ENCODE data around the gene AKIRIN2. TPM values are rescaled to one million over a fixed set of nuclear protein-coding genes. Genes with fewer than 3 reads are reported as not detected.

Gene AKIRIN2
- total and polyA plus RNA-seq, 2 of the 13 experiments (the other 11 are each of a cell fraction or from before 2014, with no cell fraction given), result 15.6 to 23.4 TPM

- POLR2A ChIA-PET, result no interaction called here
- WGBS (ENCODE audit: low lambda C conversion rate), result 78% methylated on average over 1 of the region's 1 CpG
- Histone ChIP-seq H3K4me2 (ENCODE audit: low read depth, low read length) (no peak overlapping the region), H3K27me3 (ENCODE audit: control insufficient read depth in 1 of 2, insufficient read depth in 2 of 2, low read length in 2 of 2) (no peaks in the 10 kb centered on the region), H4K20me1 (ENCODE audit: insufficient read depth, low read length) (no peaks in the 10 kb centered on the region), H3K27ac (ENCODE audit: extremely low read length, insufficient read depth, low read length) (no peak overlapping the region), H3K9ac (ENCODE audit: insufficient read depth, low read depth, low read length) (no peak overlapping the region), H2AFZ (ENCODE audit: low read length) (no peak overlapping the region), H3K4me1 (ENCODE audit: insufficient read depth, low read length) (no peaks in the 10 kb centered on the region), H3K36me3 (replicated peaks in 1 of 2; ENCODE audit: control insufficient read depth in 1 of 2, insufficient read depth in 2 of 2, low read length in 2 of 2) (peaks cover 0 to 14% of the 10 kb centered on the region in 2 experiments; a peak in 4 of 5 replicates), H3K9me3 (ENCODE audit: low read length) (no peaks in the 10 kb centered on the region), H3K4me3 (replicated peaks in 1 of 3; ENCODE audit: insufficient read depth in 1 of 3, low read depth in 2 of 3, low read length in 3 of 3) (no peak overlapping the region), H3K79me2 (ENCODE audit: insufficient read depth, low read length) (no peaks in the 10 kb centered on the region)
- no TSS peak for BruUV-seq (replicated peaks)
- ATAC-seq (no peak), DNase-seq (ENCODE audit: low spot score) (peak; percentile 3), FAIRE-seq (no peak)
- intact Hi-C loops (cut with micrococcal nuclease; ENCODE audit: unreplicated experiment) (no loop called here), in situ Hi-C loops (cut with HindIII; ENCODE audit: extremely low pct_ligation_motif_present, low pct_unique_long_range_greater_than_20kb) (no loop called here)
- CTCF ChIA-PET (ENCODE audit: low intra/inter-chr PET ratio, low total read pairs), result no interaction called here
- TF ChIP-seq ZC3H13 (CRISPR knock-in tag; IDR thresholded peaks at IDR 0.05) (no peak), CHD4 (IDR thresholded peaks at IDR 0.05; ENCODE audit: borderline replicate concordance, low read length) (no peak), ZNF773 (CRISPR knock-in tag; IDR thresholded peaks at IDR 0.05; ENCODE audit: borderline replicate concordance) (no peak), ZNF280D (CRISPR knock-in tag; IDR thresholded peaks at IDR 0.05) (no peak), ZNF292 (CRISPR knock-in tag; IDR thresholded peaks at IDR 0.05; ENCODE audit: borderline replicate concordance, low read depth) (no peak), TOPORS (CRISPR knock-in tag; IDR thresholded peaks at IDR 0.05) (no peak), KLF15 (CRISPR knock-in tag; IDR thresholded peaks at IDR 0.05; ENCODE audit: borderline replicate concordance) (no peak), ZNF792 (CRISPR knock-in tag; IDR thresholded peaks at IDR 0.05) (no peak), KDM1A (CRISPR knock-in tag; IDR thresholded peaks at IDR 0.05) (no peak), ZNF121 (CRISPR knock-in tag; IDR thresholded peaks at IDR 0.05) (no peak), ZNF597 (CRISPR knock-in tag; IDR thresholded peaks at IDR 0.05) (no peak), MYPOP (CRISPR knock-in tag; IDR thresholded peaks at IDR 0.05) (no peak), MTF1 (CRISPR knock-in tag; IDR thresholded peaks at IDR 0.05) (no peak), ZNF44 (CRISPR knock-in tag; IDR thresholded peaks at IDR 0.05) (no peak), PCBP2 (optimal IDR thresholded peaks at IDR 0.05; ENCODE audit: low read depth, low read length, poor library complexity, severe bottlenecking) (no peak)
- TF ChIP-seq, protein P1, sequence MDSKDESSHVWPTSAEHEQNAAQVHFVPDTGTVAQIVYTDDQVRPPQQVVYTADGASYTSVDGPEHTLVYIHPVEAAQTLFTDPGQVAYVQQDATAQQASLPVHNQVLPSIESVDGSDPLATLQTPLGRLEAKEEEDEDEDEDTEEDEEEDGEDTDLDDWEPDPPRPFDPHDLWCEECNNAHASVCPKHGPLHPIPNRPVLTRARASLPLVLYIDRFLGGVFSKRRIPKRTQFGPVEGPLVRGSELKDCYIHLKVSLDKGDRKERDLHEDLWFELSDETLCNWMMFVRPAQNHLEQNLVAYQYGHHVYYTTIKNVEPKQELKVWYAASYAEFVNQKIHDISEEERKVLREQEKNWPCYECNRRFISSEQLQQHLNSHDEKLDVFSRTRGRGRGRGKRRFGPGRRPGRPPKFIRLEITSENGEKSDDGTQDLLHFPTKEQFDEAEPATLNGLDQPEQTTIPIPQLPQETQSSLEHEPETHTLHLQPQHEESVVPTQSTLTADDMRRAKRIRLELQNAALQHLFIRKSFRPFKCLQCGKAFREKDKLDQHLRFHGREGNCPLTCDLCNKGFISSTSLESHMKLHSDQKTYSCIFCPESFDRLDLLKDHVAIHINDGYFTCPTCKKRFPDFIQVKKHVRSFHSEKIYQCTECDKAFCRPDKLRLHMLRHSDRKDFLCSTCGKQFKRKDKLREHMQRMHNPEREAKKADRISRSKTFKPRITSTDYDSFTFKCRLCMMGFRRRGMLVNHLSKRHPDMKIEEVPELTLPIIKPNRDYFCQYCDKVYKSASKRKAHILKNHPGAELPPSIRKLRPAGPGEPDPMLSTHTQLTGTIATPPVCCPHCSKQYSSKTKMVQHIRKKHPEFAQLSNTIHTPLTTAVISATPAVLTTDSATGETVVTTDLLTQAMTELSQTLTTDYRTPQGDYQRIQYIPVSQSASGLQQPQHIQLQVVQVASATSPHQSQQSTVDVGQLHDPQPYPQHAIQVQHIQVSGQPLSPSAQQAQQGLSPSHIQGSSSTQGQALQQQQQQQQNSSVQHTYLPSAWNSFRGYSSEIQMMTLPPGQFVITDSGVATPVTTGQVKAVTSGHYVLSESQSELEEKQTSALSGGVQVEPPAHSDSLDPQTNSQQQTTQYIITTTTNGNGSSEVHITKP (CRISPR knock-in tag; IDR thresholded peaks at IDR 0.05; ENCODE audit: low read depth), result no peak
Measured at GRCh38 chr6:87641065-87641692, 60.9 kb downstream of the AKIRIN2 start.
